Stimulated activated CD4-positive, alpha-beta T cell treated with anti-CD3 and anti-CD28 coated beads, Interleukin-2, amount 100 ng/mL, for 24 hours (primary cell): ENCODE measurements around the gene OR52E1.

Experiments
- DNase-seq, 2 donors: peaks; one replicate each; pipeline ENCODE4 v3.0.0-alpha.2; 2020

The OR52E1 gene

DNA sequence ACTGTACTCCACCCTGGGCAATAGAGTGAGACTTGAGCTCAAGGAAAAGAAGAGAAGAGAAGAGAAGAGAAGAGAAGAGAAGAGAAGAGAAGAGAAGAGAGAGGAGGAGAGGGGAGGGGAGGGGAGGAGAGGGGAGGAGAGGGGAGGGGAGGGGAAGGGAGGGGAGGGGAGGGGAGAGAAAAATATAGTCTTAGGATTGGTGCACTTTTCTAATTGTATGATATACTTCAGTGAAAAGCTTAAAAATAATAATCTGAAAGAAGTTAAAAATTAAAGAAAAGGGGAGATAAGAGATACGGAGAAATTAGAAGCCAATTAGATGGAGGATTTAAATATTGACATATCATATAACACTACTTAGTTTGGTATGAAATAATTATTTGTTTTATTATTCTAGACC is 49.5 kb downstream of the OR52E1 start:
- no peak for DNase-seq
